Uterus (tissue), 4 donors: Measurements from ENCODE around the gene GORASP2. TPM values are rescaled to one million over a fixed set of nuclear protein-coding genes. Genes with fewer than 3 reads are reported as not detected.
"Not testable (repeated sequence)": the region's sequence is repeated elsewhere in the genome, so short reads cannot be mapped to it uniquely, and the experiment has no call there.

Experiments used
- DNase-seq, 2 donors: peaks; one replicate each; pipeline ENCODE4 v3.0.0-alpha.2; 2019 to 2020
- H3K27ac ChIP-seq, 2 donors: fragments of 200-600 bp; sonication (generic); 1 replicate in 1 of 2; 2 replicates in 1 of 2; pipeline ENCODE4 v1.5.1; 2016 to 2018
- H3K27me3 ChIP-seq, 2 donors: fragments of 200-600 bp; sonication (generic); one replicate each; pipeline ENCODE4 v1.5.1; 2018 to 2019; ENCODE audit warnings: control low read depth in 1 of 2
- H3K36me3 ChIP-seq, 2 donors: fragments of 200-600 bp; sonication (generic); one replicate each; pipeline ENCODE4 v1.5.1; 2019; ENCODE audit warnings: control low read depth in 1 of 2
- H3K4me1 ChIP-seq, 2 donors: fragments of 200-600 bp; sonication (generic); one replicate each; pipeline ENCODE4 v1.5.1; 2018 to 2019; ENCODE audit warnings: control low read depth in 1 of 2
- H3K4me3 ChIP-seq, 2 donors: fragments of 200-600 bp; sonication (generic); 1 replicate in 1 of 2; 2 replicates in 1 of 2; pipeline ENCODE4 v1.5.1; 2018 to 2019; ENCODE audit warnings: mild to moderate bottlenecking in 1 of 2
- H3K9me3 ChIP-seq, 2 donors: fragments of 200-600 bp; sonication (generic); one replicate each; pipeline ENCODE4 v1.5.1; 2019; ENCODE audit warnings: control low read depth in 1 of 2
- POLR2A ChIP-seq, 2 donors: fragments of 450-650 bp; IDR thresholded peaks; one replicate each; pipeline ENCODE4 v1.6.1; 2016; ENCODE audit warnings: antibody characterized with exemption in 2 of 2, mild to moderate bottlenecking in 1 of 2, moderate library complexity in 1 of 2
- intact Hi-C: fragments of 100-400 bp; cut with DNase I; formaldehyde crosslinking; loops from one replicate; pipeline ENCODE4 v1.15.1; 2023; ENCODE audit warnings: low total_unique reads
- total RNA-seq, 4 donors: library from RNA; depleted of rRNA in 3 of 4; stranded (reverse); fragments of >200 nt in 3 of 4; gene quantifications; one replicate each; pipeline versions ENCODE4 v1.1.0 to v1.2.4, GENCODE V29; 2014 to 2023
- TF ChIP-seq, protein P1 (sequence below), 4 experiments: fragments of 200-600 bp in 2 of 4; fragments of 450-650 bp in 2 of 4; sonication (generic) in 2 of 4; IDR thresholded peaks; one replicate each; pipeline ENCODE4 v1.5.1; 2016 to 2019; ENCODE audit warnings: antibody characterized with exemption in 4 of 4, mild to moderate bottlenecking in 2 of 4, moderate library complexity in 1 of 4
- donor health status: DM: yes; HTN: yes; CAD: no.

GORASP2 gene
- total RNA-seq, 4 donors from 2014 or later, result 23.1 to 116 (median 65.4) TPM

DNA sequence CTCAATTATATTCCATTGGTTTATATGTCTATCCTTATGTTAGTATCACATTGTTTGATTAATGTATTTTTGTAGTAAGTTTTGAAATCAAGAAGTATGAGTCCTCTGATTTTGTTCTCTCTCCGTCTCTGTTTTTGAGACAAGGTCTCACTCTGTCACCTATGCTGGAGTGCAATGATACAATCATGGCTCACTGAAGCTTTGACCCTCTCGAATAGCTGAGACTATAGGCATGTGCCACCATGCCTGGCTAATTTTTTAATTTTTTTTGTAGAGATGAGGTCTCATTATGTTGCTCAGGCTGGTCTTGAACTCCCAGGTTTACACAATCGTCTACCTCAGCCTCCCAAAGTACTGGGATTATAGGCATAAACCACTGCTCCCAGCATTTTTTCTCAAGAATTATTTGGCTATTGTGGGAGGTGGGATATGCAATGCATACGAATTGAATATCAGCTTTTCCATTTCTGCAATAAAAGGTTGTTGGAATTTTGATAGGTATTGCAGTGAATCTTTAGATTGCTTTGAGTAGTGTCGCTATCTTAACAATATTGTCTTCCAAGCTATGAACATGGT, 17.7 kb upstream of the GORASP2 start:
- Histone ChIP-seq H3K9me3 (no peaks in the 10 kb centered on the region), H3K4me3 (no peak overlapping the region), H3K27ac (no peak overlapping the region), H3K36me3 (no peaks in the 10 kb centered on the region), H3K27me3 (no peaks in the 10 kb centered on the region), H3K4me1 (no peaks in the 10 kb centered on the region)
- intact Hi-C loops, result no loop called here
- DNase-seq, result no peak
- no peak for TF ChIP-seq POLR2A (IDR thresholded peaks at IDR 0.05)
- TF ChIP-seq, protein P1, sequence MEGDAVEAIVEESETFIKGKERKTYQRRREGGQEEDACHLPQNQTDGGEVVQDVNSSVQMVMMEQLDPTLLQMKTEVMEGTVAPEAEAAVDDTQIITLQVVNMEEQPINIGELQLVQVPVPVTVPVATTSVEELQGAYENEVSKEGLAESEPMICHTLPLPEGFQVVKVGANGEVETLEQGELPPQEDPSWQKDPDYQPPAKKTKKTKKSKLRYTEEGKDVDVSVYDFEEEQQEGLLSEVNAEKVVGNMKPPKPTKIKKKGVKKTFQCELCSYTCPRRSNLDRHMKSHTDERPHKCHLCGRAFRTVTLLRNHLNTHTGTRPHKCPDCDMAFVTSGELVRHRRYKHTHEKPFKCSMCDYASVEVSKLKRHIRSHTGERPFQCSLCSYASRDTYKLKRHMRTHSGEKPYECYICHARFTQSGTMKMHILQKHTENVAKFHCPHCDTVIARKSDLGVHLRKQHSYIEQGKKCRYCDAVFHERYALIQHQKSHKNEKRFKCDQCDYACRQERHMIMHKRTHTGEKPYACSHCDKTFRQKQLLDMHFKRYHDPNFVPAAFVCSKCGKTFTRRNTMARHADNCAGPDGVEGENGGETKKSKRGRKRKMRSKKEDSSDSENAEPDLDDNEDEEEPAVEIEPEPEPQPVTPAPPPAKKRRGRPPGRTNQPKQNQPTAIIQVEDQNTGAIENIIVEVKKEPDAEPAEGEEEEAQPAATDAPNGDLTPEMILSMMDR (IDR thresholded peaks at IDR 0.05), result no peak

DNA sequence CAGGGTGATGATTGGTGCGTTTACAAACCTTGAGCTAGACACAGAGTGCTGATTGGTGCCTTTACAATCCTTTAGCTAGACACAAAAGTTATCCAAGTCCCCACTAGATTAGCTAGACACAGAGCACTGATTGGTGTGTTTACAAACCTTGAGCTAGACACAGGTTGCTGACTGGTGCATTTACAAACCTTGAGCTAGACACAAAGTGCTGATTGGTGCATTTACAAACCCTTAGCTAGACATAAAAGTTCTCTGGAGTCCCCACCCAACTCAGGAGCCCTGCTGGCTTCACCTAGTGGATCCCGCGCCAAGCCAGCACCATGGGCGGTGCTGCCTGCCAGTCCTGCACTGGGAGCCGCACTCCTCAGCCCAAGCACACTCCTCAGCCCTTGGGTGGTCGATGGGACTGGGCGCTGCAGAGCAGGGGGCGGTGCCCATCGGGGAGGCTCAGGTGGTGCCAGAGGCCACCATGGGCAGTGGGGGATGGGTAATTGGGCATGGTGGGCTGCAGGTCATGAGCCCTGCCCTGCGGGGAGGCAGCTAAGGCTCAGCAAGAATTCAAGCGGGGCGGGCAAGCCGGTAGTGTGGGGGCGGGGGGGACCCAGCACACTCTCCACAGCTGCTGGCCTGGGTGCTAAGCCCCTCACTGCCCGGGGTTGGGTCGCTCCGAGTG, 13.9 kb upstream of the GORASP2 start:
- intact Hi-C loops, H3K36me3 ChIP-seq, H3K9me3 ChIP-seq: not testable (repeated sequence)

DNA sequence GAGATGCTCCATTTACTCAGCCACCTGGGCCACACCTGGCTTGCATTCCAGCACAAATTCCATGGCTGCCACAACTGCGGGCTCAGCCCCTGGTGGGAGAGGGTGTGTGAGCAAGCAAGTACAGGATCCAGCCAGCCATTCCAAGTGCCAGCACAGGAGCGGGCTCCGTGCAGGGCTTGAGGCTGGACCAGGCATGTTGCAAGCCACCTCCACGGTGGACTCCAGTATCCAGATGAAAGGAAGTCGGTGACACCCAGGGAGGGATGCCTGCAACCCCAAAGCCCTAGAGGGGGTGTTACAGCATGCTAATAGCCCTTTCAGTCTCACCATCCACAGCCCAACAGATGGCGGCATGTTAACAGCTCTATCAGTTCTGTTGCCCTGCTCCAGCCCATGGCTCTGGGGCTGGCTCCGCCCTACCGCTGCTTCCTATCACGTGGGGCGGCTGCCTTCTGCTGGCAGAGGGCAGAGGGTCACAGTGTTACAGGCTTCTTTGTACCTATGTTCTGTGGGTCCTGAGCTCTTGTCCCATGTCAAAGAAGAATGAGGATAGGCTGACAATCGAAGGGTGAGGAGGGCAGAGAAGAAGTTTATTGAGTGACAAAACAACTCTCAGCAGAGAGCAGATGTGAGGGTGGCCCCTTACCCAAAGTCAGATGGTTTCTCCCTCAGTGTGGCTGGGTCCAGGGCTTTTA, 11.7 kb upstream of the GORASP2 start:
- Histone ChIP-seq H3K4me3 (no peak overlapping the region), H3K9me3 (no peaks in the 10 kb centered on the region)
- intact Hi-C loops, result no loop called here

More for the DNA sequence above, 13.9 kb upstream of the GORASP2 start:
- H3K4me1 ChIP-seq, DNase-seq, H3K4me3 ChIP-seq, H3K27me3 ChIP-seq, H3K27ac ChIP-seq: not testable (repeated sequence)

DNA sequence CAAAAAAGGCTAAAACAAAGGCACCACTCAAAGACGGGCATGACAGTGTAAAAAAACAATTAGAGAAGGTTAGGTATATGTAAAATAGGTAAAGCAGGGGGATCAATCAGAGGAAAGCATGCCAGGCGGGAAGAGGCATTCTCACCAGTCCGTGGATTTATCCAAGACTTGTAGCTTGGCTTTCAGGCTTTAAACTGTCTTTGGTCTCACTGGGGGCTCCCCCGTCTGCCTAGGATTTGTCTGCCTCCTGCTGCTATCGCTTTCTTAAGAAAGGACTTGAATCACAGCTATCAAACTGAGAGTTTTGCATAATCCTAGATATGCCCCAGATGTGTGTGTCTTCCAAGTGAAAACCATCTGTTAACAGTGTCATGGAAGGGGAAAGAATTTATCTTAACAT, 11.1 kb upstream of the GORASP2 start:
- intact Hi-C loops, result no loop called here
- Histone ChIP-seq H3K9me3 (no peaks in the 10 kb centered on the region), H3K27ac (no peak overlapping the region), H3K27me3 (no peaks in the 10 kb centered on the region), H3K4me1 (no peaks in the 10 kb centered on the region), H3K36me3 (no peaks in the 10 kb centered on the region), H3K4me3 (no peak overlapping the region)
- TF ChIP-seq POLR2A (IDR thresholded peaks at IDR 0.05), result no peak
- TF ChIP-seq, protein P1 (IDR thresholded peaks at IDR 0.05), result no peak
- DNase-seq, result no peak

More for the DNA sequence above, 11.7 kb upstream of the GORASP2 start:
- Histone ChIP-seq H3K4me1 (no peaks in the 10 kb centered on the region), H3K27ac (no peak overlapping the region), H3K36me3 (no peaks in the 10 kb centered on the region), H3K27me3 (no peaks in the 10 kb centered on the region)
- no peak for TF ChIP-seq POLR2A (IDR thresholded peaks at IDR 0.05)
- TF ChIP-seq, protein P1 (IDR thresholded peaks at IDR 0.05), result no peak
- no peak for DNase-seq

DNA sequence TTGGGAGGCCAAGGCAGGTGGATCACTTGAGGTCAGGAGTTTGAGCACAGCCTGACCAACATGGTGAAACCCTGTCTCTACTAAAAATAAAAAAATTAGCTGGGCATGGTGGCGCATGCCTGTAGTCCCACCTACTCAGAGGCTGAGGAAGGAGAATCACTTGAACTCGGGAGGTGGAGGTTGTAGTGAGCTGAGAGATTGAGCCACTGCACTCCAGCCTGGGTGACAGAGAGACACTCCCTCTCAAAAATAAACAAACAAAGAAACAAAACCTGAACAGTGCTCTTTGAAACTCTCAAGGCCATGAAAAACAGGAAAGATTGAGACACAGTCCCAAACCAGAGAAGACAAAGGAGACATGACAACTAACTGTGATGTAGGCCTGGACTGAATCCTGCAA, 7.2 kb upstream of the GORASP2 start:
- DNase-seq, H3K36me3 ChIP-seq, H3K27ac ChIP-seq, H3K9me3 ChIP-seq, H3K4me3 ChIP-seq, H3K27me3 ChIP-seq, H3K4me1 ChIP-seq: not testable (repeated sequence)
- intact Hi-C loops, result loop anchor here (10.0 kb wide), 1 partner anchor 1227 kb away; the partner anchor contains the start of genes CFAP210 and PHOSPHO2
